Stimulated activated CD4-positive, alpha-beta T cell treated with anti-CD3 and anti-CD28 coated beads, Interleukin-1b, Interleukin-23, amount 100 ng/mL, for 4 hours (primary cell): ENCODE measurements around the gene SYCP3.
A peak's percentile ranks its signal among the peaks of the same experiment; 100 is the strongest.
"Not testable (repeated sequence)": the region's sequence is repeated elsewhere in the genome, so short reads cannot be mapped to it uniquely, and the experiment has no call there.

Source experiments
- DNase-seq, 2 donors: peaks; one replicate each; pipeline ENCODE4 v3.0.0-alpha.2; 2020; ENCODE audit warnings: low read depth in 2 of 2

The SYCP3 gene

DNA sequence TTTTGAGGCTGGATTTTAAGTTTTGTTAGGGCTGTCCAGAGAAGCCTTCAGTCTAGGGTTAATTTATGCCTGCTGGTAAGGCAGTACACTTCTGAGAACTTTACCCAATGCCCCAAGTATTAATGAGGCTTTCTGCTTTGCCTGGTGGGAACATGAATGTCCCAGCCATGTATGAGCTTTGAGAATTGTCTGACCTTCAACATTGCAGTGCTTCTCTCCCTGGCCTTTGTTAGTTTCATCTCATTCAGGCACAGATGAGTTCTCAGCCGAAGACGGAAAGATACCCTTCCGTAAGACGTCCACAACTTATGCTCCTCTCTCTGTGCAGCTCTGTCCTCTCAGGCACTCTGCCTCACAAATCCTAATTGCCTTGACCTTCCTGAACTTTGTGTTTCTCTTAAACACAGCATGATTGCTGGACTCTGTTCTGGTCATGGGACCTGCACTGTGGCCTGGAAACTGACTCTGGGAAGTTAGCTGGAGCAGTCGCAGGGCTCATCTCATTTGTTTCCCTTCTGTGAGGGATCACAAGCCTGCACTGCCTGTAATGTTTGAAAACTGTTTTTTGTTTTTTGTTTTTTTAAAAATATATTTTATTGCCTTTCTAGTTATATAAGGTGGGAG lies 26.1 kb downstream of the SYCP3 start:
- DNase-seq: no peak

DNA sequence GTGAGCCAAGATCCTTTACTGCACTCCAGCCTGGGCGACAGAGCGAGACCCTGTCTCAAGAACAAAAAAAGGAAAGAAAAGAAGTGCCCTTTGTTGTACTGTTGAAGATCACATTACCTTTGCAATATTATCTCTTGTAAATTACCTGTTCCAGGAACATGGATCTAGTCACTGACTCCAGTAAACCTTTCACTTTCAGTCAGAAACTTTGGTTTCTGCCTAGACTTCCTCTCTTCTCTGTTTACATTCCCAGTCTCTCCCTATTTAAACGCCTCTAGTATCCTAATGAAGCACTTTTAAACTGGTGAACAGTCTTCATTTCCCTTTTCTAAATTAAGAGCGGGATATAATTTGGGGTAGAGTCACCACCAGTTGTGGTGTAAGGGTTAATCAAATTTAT lies 29.0 kb downstream of the SYCP3 start:
- DNase-seq: no peak

DNA sequence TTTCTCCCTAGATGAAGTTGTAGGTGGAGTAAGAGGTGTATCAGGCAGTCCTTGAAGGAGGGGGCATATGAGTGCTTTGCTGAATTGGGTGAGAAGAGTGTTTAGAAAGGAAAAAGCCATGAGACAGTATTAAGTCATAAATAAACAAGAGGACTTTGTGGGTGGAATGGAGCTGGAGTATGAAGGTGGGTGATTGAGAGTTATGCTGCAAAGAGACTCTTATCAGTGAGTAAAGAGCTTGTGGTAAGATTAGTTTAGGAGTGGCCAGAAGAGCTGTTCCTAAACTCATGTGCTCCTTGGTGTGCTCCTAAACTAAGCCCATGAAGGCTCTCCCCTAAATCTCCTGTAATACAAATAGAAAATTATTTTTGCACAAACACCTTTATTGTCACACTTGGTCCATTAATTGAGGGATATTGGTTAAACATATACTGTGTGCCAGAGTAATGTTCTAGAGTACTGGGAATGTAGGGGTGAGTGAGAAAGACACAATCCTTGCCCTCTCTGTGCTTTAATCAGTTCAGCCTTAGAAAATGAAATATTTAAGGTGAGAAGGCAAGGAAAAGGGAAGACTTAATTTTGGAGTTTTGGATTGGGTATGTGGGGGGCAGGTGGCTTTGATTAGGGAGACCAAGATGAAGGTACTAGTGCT lies 32.0 kb downstream of the SYCP3 start:
- DNase-seq: no peak

DNA sequence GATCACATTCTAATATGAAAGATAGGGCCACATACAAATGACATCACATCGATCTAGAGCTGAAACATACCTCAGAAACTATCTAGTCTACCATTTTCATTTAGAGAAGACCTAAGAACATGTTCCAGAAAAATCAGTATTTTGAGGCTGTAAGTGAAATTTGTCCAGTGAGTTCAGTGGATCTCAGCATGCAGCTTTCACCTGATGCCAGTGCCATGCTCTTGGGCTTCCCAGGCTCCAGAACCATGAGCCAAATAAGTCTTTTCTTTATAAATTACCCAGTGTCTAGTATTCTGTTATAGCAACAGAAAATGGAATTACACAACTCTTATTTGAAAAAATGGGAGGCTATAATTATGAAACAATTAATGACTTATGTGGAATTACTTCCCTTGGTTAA lies 32.9 kb downstream of the SYCP3 start:
- DNase-seq: no peak

DNA sequence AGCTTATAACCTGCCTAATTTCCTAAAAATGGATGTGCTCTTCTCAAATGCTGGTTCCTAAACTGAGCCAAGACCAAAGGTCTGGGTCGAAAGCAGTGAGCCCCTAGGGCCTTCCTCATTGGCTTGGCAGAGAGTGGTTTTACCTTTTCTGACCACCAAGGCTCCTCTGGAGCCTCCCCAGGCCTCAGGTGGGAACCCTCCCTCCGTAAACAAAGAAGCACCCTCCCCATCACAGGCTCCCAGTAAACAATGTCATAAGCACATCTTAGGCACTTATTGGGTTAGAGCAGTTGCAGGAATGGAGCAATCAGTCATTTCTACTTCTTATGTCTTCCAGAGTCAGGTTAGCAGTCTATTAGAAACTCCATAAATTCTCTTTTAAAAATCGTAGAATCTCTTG lies 35.8 kb downstream of the SYCP3 start:
- no peak for DNase-seq

DNA sequence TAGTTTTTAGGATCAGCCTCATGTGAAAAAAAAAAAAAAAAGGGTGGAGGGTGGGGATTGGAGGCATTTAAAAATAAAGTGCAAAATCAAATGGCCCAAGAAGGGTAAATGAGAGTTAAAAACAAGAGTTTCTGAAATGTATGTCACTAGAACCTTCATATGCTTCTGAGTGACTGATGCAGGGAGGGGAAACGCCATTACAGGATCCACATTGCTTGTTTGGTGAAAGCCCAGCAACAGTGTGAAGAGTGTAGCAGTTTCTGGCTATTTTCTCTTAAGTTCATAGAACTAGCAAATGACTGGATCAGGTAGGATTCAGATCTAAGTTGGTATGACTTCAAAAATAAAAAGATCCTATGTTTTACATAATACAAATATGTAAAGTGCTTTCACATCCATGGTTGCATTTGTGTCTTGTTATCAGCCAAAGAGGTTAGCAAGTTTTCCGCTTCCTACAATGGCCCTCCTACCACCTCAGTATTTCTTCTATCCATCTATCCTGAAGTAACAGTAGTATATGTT lies 38.9 kb downstream of the SYCP3 start:
- no peak for DNase-seq

DNA sequence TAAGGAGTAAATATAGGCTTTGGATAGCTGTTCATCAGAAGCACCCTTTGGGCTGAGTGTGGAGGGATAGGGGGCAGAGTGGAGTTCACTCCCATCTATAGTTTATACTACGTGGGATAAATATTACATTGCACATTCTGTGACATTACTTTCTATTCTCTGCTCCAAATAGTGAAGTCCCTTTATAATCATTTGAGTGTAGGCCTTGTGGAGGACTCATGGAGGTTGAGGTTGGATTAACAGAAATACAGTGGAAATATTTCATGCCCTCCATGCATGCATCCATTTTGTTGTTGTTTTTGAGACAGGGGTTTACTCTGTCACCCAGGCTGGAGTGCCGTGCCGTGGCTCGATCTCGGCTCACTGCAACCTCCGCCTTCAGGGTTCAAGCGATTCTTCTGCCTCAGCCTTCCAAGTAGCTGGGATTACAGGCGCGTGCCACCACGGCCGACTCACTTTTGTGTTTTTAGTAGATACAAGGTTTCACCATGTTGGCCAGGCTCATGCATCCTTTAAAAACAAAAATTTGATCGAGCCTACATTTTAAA lies 40.4 kb downstream of the SYCP3 start:
- DNase-seq: no peak

DNA sequence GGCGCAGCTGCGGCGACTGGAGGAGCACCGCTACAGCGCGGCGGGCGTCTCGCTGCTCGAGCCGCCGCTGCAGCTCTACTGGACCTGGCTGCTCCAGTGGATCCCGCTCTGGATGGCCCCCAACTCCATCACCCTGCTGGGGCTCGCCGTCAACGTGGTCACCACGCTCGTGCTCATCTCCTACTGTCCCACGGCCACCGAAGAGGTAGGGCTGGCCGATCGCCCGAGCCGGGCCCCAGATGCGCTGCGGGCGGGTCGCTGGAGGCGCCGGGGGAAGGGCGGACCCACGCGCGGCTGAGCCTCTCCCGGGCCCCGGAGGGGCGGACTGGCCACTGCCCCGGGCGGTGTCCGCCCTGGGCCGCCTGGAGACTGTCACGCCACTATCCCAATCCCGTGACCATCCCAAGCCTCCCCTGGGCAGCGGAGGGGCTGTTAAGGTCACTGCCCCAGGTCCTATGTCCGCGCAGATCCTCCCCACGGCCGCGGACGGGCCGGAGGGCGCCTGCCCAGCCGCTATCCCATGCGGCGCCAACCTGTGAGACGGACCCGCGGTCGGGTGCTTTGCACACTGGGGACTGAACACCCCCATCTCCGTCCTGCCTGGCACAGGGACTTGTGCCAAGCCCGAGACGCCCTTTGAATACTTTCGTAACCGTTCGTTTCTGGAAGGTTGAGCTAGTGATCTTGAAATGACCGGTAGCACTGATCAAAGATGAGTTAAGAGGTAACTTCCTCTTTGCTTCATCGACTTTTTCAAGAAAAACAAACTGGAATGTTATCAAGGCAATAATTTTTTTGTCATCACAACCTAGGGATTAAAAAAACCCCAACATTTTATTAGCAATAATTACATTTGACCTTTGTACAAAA lies 41.1 kb downstream of the SYCP3 start:
- no peak for DNase-seq

DNA sequence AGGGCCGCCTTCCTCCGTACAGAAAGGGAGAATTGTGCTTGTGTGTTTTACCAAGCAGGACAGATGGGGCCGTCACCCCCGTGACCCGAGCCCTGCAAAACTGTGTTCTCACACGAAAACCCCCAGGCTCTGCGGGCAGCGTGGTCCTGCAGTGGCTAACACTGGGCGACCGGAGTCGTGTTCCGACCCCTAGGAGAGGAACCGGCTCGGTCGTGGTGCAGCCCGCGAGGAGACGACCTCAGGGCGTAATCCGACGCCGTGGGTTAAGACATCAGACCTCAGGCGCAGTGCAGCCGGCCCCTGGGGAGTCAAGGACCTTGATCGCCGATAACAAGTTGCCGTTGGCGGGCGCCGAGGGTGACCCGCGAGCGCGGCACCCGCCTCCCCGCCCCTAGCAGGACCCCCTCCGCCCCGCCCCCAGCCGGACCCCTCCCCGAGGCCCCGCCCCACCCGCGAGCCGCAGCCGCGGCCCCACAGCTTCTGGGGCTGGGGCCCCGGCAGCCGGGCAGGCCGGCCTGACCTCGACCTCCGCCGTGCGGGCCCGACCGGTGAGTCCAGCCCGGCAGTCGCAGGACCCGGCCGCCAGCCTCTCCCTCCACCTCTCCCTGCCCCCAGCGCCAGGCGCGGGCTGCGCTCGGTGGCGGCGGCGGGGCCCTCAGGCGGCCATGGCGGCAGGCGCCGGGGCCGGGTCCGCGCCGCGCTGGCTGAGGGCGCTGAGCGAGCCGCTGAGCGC lies 41.9 kb downstream of the SYCP3 start, which contains the start of gene CHPT1:
Gene CHPT1, plus strand, starts transcription at position 444 of the 733 bp plus-strand sequence. Its CDS starts 222 bp downstream, at position 666.
- peak; percentile 28 to 64 for DNase-seq

DNA sequence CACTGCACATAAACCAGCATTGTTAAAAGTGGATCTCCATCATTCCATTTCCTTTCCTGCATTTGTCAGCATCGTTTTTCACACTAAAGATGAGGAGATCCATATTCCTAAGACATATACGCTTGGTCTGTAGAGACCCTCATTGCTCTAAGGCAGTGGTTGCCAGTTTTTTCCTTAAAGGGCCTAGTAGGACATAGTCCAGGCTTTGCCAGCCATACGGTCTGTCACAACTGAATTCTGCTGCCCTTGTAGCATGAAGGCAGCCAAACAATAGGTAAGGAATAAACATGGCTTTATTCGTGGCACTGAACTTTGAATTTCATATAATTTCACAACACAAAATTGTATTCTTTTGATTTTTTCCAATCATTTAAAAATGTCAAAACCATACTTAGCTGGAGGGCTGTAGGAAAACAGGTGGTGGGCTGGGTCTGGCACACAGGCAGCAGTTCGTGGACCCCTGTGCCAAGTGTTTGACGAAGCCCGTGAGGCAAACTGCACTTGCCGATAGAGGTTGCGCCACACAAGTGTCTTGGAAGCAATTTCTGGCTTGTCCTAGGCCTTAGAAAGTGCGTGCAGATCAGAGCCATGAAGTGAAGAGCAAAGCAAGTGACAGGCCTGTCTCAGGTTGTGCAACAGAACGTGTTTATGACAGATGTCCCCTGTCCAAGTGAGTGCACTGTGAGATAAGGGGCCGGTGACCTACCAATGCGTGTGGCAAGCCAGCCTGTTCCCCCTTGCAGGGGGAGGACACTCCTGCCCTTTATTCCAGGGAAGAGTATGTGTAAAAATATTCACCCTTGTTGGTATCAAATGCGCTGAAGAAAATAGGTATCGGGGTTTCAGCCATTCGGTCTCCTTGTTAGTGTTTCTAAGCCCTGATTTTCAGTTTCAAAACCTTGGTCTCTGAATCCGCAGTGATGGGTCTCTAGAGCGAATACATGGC lies 42.7 kb downstream of the SYCP3 start:
- DNase-seq: no peak

DNA sequence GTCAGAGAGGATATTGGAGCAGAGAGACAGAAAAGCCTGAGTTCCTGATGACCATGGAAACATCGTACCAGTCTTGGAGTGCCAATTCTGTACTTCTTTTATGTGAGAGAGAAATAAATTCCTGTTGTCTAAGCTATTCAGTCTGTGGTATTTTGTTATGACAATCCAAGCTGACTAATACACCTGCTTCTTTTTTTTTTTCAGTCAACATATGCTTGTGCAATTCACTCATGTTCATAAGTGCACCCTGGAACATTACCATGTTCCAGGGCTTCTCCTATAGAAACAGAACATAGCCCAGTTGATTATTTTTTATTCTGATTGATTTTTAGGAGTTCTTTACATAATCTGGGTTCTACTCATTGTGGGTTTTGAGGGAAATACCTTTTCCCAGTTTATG lies 43.6 kb downstream of the SYCP3 start:
- DNase-seq: no peak

DNA sequence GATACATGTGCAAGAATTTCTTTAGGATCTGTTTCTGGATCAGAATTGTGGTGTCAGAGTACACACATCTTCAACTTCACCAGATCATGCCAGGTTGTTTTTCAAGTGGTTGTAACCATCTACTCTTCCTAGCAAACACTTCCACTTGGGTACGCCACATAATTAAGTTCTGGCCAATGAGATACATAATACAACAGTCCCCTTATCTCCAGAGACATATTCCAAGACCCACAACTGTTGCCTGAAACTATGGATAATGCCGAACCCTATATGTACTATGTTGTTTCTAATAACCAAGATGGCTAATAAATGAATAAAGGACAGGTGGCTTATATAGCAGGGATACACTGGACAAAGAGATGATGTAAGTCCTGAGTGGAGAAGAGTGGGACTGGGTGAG lies 44.3 kb downstream of the SYCP3 start:
- no peak for DNase-seq

DNA sequence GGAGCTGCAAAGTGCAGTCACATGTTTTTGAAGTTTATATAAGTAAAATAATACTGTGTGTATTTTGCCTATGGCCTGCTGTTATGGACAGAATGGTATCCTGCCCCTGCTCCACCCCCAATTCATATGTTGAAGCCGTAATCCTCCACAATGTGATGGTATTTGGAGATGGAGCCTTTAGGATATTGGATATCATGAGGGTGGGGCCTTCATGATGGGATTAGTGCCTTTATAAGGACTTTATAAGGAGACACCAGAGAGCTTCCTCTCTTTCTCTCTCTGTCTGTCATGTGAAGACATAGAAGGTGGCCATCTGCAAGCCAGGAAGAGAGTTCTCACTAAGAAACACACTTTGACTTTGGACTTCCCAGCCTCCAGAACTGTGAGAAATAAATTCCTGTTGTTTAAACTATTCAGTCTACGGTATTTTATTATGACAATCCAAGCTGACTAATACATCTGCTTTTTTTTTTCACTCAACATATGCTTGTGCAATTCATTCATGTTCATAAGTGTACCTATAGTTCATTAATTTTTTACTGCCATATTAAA lies 44.9 kb downstream of the SYCP3 start:
- no peak for DNase-seq

DNA sequence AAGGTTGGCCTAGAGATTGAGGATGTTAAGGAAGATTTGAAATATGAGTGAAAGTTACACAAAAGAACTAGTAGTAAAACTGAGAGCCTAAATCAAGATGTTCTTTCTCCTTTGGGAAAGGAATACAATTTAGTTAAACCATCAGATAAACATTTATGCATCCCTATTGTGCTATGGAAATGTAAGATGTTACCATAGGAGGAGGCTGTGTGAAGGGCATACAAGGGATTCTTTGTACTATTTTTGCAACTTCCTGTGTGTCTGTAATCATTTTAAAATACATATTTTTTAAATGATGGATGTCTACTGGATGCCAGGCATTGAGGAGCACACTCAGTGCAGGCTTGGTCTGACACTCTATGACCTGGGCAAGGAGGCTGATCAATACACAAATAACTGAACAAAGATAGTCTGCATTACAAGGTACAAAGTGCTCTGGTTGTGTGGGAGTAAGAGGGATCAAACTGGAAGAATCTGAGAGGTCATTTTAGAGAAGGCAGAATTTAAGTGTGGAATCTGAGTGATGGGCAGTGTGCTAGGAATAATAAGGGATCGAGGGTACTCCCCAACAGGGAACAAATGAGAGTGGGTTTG lies 47.7 kb downstream of the SYCP3 start:
- DNase-seq: no peak

DNA sequence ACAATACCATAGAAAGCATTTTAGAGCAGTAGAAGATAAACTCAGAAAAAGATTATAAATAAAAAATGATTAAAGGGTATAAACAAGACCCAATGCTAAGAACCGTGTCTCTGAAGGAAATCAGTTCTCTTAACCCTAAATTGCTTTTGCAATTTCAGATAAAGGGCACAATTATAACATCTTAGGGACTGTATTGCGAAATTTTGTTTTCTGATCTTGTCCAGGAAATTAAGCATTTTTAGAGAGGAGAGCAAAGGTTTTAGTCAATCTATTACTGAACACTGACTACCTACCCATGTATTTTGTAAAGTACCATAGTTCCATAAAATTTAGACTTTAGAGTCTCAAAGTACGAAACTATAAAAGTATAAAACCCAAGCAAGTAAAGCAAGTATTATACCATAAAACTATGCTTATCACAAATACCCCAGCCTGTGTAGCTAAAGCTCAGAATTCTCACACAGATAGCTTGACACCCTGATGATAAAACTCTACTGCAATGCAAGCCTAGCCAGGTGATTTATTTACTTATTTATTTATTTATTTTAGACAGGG lies 48.6 kb downstream of the SYCP3 start:
- no peak for DNase-seq

DNA sequence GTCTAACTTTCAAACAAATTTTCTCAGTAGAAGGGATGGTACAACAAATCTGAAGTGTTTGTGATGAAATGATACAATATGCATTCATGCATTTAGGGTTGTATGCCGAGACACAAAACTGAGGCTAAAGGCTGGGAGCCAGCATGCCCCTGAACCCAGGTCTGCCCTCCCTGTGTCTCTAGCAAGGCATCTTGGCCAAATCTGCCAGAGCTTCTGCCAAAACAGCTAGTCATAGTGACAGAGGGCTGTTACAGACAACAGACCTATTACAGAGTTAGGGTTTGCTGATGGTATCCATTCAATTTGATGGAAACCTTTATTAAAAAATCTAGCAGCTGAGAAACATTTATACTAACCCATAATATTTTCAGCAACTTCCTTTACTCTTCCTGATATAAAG lies 53.1 kb downstream of the SYCP3 start:
- DNase-seq: no peak

DNA sequence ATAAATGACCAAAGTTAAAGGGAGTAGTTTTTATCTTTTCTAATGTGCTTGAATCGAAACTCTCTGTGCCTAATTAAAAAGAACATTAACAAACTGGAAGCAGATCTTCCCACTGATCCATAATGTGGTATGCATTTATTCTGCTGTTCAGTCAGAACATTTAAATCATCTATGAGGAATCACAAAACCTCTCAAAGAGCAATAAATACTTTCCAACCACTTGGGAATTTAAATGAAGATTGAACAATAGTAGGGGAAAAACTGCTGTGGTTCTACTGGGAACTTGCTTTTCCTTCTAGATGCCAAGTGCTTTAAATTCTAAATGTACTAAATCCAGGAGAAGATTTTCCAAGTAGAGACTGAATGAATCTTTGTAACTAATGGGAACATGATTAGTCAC lies 54.2 kb downstream of the SYCP3 start:
- no peak for DNase-seq

DNA sequence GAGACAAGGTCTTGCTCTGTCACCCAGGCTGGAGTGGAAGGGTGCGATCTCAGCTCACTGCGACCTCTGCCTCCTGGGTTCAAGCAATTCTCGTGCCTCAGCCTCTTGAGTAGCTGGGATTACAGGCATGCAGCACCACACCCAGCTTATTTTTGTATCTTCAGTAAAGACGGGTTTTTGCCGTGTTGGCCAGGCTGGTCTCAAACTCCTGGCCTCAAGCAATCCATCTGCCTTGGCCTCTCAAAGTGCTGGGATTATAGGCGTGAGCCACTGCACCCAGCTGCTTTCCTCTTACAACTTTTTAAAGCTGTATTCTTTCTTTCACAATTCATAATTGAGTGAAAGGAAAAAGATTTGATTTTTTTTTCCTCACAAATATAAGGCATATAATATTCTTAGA lies 57.6 kb downstream of the SYCP3 start:
- DNase-seq: not testable (repeated sequence)

DNA sequence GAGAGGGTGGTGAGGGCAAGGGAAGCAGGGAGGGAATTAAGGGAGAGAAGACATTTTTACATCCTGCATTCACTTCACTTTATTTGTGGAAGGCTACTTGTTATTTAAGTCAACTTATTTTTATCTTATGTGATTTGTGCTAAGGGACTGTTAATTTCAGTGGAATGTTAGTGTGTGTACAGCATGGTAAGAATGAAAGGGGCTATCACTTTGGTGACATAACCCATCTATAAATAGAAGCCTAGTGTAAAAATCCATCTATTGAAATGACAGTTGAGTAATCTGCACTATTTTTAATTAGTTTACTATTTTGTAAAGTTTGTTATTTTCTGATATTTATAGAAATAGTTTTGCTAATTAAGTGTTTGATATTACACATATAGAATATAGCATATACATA lies 58.6 kb downstream of the SYCP3 start:
- DNase-seq: no peak
